HUES48 (cell line): ENCODE measurements around the gene SWT1.

ENCODE experiments used
- H3K27ac ChIP-seq: one replicate; pipeline ENCODE4 v1.7.0; 2013; ENCODE audit warnings: low read depth, low read length, inconsistent platforms
- H3K27me3 ChIP-seq: 2 replicates; pipeline ENCODE4 v1.6.1; 2013; ENCODE audit warnings: mild to moderate bottlenecking, low read length; ENCODE audit not compliant: control insufficient read depth, insufficient read depth
- H3K36me3 ChIP-seq: 2 replicates; pipeline ENCODE4 v1.6.1; 2013; ENCODE audit warnings: low read length; ENCODE audit not compliant: control insufficient read depth, insufficient read depth
- H3K4me1 ChIP-seq: 2 replicates; pipeline ENCODE4 v1.6.1; 2013; ENCODE audit warnings: mild to moderate bottlenecking, low read length; ENCODE audit not compliant: control insufficient read depth, insufficient read depth
- H3K4me3 ChIP-seq: 2 replicates; pipeline ENCODE4 v1.5.1; 2013; ENCODE audit warnings: mild to moderate bottlenecking, low read depth, low read length
- H3K9ac ChIP-seq: 2 replicates; pipeline ENCODE4 v1.6.1; 2013; ENCODE audit warnings: mild to moderate bottlenecking, low read depth, low read length, moderate library complexity
- H3K9me3 ChIP-seq: 2 replicates; pipeline ENCODE4 v1.6.1; 2013; ENCODE audit warnings: low read length; ENCODE audit not compliant: control insufficient read depth, insufficient read depth

The SWT1 gene

GRCh38 chr1:185287451-185287850 lies 130.5 kb downstream of the SWT1 start:
- H3K9me3 ChIP-seq = no peaks in the 10 kb centered on the region
- H3K36me3 ChIP-seq = no peaks in the 10 kb centered on the region
- no peaks in the 10 kb centered on the region for H3K27me3 ChIP-seq
- H3K4me1 ChIP-seq = no peaks in the 10 kb centered on the region
- no peak overlapping the region for H3K27ac ChIP-seq
- no peak overlapping the region for H3K4me3 ChIP-seq
- no peak overlapping the region for H3K9ac ChIP-seq

GRCh38 chr1:185288435-185288834 lies 131.5 kb downstream of the SWT1 start:
- H3K4me1 ChIP-seq = no peaks in the 10 kb centered on the region
- H3K36me3 ChIP-seq = no peaks in the 10 kb centered on the region
- H3K9me3 ChIP-seq = no peaks in the 10 kb centered on the region
- no peaks in the 10 kb centered on the region for H3K27me3 ChIP-seq
- H3K4me3 ChIP-seq = no peak overlapping the region
- H3K27ac ChIP-seq = no peak overlapping the region
- no peak overlapping the region for H3K9ac ChIP-seq

GRCh38 chr1:185289880-185290279 lies 132.9 kb downstream of the SWT1 start:
- Histone ChIP-seq H3K9ac (no peak overlapping the region), H3K27ac (no peak overlapping the region), H3K4me1 (no peaks in the 10 kb centered on the region), H3K9me3 (no peaks in the 10 kb centered on the region), H3K36me3 (peaks cover 6% of the 10 kb centered on the region), H3K27me3 (no peaks in the 10 kb centered on the region), H3K4me3 (no peak overlapping the region)

GRCh38 chr1:185291159-185291558 lies 134.2 kb downstream of the SWT1 start:
- Histone ChIP-seq H3K9me3 (no peaks in the 10 kb centered on the region), H3K27ac (no peak overlapping the region), H3K4me1 (no peaks in the 10 kb centered on the region), H3K9ac (no peak overlapping the region), H3K27me3 (no peaks in the 10 kb centered on the region), H3K36me3 (peaks cover 19% of the 10 kb centered on the region), H3K4me3 (no peak overlapping the region)

- H3K4me3 ChIP-seq = no peak overlapping the region
- H3K4me1 ChIP-seq = no peaks in the 10 kb centered on the region
- H3K9me3 ChIP-seq = no peaks in the 10 kb centered on the region
- no peak overlapping the region for H3K9ac ChIP-seq
- H3K36me3 ChIP-seq = peaks cover 24% of the 10 kb centered on the region
- H3K27me3 ChIP-seq = no peaks in the 10 kb centered on the region
- H3K27ac ChIP-seq = no peak overlapping the region
Observed at GRCh38 chr1:185291652-185292051, 134.7 kb downstream of the SWT1 start.

GRCh38 chr1:185292237-185292636 lies 135.3 kb downstream of the SWT1 start:
- no peaks in the 10 kb centered on the region for H3K9me3 ChIP-seq
- peaks cover 29% of the 10 kb centered on the region for H3K36me3 ChIP-seq
- no peak overlapping the region for H3K9ac ChIP-seq
- no peaks in the 10 kb centered on the region for H3K27me3 ChIP-seq
- H3K4me1 ChIP-seq = no peaks in the 10 kb centered on the region
- H3K4me3 ChIP-seq = no peak overlapping the region
- no peak overlapping the region for H3K27ac ChIP-seq

GRCh38 chr1:185293967-185294542 lies 137.1 kb downstream of the SWT1 start:
- Histone ChIP-seq H3K27ac (no peak overlapping the region), H3K9me3 (no peaks in the 10 kb centered on the region), H3K4me1 (no peaks in the 10 kb centered on the region), H3K27me3 (no peaks in the 10 kb centered on the region), H3K36me3 (peaks cover 48% of the 10 kb centered on the region), H3K9ac (no peak overlapping the region), H3K4me3 (no peak overlapping the region)

- no peaks in the 10 kb centered on the region for H3K9me3 ChIP-seq
- peaks cover 58% of the 10 kb centered on the region for H3K36me3 ChIP-seq
- no peak overlapping the region for H3K4me3 ChIP-seq
- H3K4me1 ChIP-seq = no peaks in the 10 kb centered on the region
- no peak overlapping the region for H3K27ac ChIP-seq
- H3K9ac ChIP-seq = no peak overlapping the region
- no peaks in the 10 kb centered on the region for H3K27me3 ChIP-seq
Observed at GRCh38 chr1:185295091-185295490, 138.1 kb downstream of the SWT1 start.

- H3K27ac ChIP-seq = no peak overlapping the region
- H3K4me1 ChIP-seq = no peaks in the 10 kb centered on the region
- H3K27me3 ChIP-seq = no peaks in the 10 kb centered on the region
- no peak overlapping the region for H3K4me3 ChIP-seq
- H3K9ac ChIP-seq = no peak overlapping the region
- peaks cover 87% of the 10 kb centered on the region for H3K36me3 ChIP-seq
- H3K9me3 ChIP-seq = no peaks in the 10 kb centered on the region
Observed at GRCh38 chr1:185297982-185298381, 141.0 kb downstream of the SWT1 start.

- H3K9me3 ChIP-seq = no peaks in the 10 kb centered on the region
- H3K9ac ChIP-seq = no peak overlapping the region
- H3K4me1 ChIP-seq = no peaks in the 10 kb centered on the region
- no peak overlapping the region for H3K27ac ChIP-seq
- H3K4me3 ChIP-seq = no peak overlapping the region
- no peaks in the 10 kb centered on the region for H3K27me3 ChIP-seq
- H3K36me3 ChIP-seq = peaks cover 100% of the 10 kb centered on the region
Observed at GRCh38 chr1:185300152-185300551, 143.2 kb downstream of the SWT1 start.

GRCh38 chr1:185305419-185305818 lies 148.5 kb downstream of the SWT1 start:
- H3K4me3 ChIP-seq = no peak overlapping the region
- H3K4me1 ChIP-seq = no peaks in the 10 kb centered on the region
- no peak overlapping the region for H3K9ac ChIP-seq
- no peaks in the 10 kb centered on the region for H3K27me3 ChIP-seq
- H3K9me3 ChIP-seq = no peaks in the 10 kb centered on the region
- peak overlapping the region; percentile 10 for H3K27ac ChIP-seq
- peaks cover 99% of the 10 kb centered on the region for H3K36me3 ChIP-seq

GRCh38 chr1:185308126-185308525 lies 151.2 kb downstream of the SWT1 start:
- H3K9ac ChIP-seq = no peak overlapping the region
- no peaks in the 10 kb centered on the region for H3K27me3 ChIP-seq
- peaks cover 3% of the 10 kb centered on the region; the same call in 1 of the 2 replicates for H3K4me1 ChIP-seq
- peaks cover 86% of the 10 kb centered on the region for H3K36me3 ChIP-seq
- no peak overlapping the region for H3K4me3 ChIP-seq
- H3K9me3 ChIP-seq = no peaks in the 10 kb centered on the region
- H3K27ac ChIP-seq = no peak overlapping the region
